Mucosa of descending colon (tissue), 3 donors: ENCODE measurements around the gene CAB39. TPM values are rescaled to one million over a fixed set of nuclear protein-coding genes. Genes with fewer than 3 reads are reported as not detected.

ENCODE experiments used
- ATAC-seq: fragments of 200-7000 bp; cut with Tn5 transposase; one replicate; pipeline ENCODE4 v1.9.1; 2020; ENCODE audit warnings: mild to moderate bottlenecking, moderate library complexity
- DNase-seq, 3 donors: peaks; one replicate each; pipeline ENCODE4 v3.0.0-alpha.2; 2020
- H3K36me3 ChIP-seq: fragments of 200-600 bp; one replicate; pipeline ENCODE4 v1.8.0; 2021; ENCODE audit warnings: low read depth, mild to moderate bottlenecking
- H3K4me1 ChIP-seq: fragments of 200-600 bp; one replicate; pipeline ENCODE4 v1.8.0; 2021; ENCODE audit warnings: low read depth, mild to moderate bottlenecking
- H3K4me3 ChIP-seq: fragments of 200-600 bp; one replicate; pipeline ENCODE4 v1.8.0; 2021; ENCODE audit warnings: mild to moderate bottlenecking
- H3K9me3 ChIP-seq: fragments of 200-600 bp; one replicate; pipeline ENCODE4 v1.8.0; 2021; ENCODE audit warnings: mild to moderate bottlenecking
- intact Hi-C, 2 donors: fragments of 100-400 bp; cut with DNase I in 1 of 2; cut with micrococcal nuclease in 1 of 2; formaldehyde crosslinking; loops; one replicate each; pipeline versions ENCODE4 v1.11.0 to v1.11.1; 2022; cut with DNase I, micrococcal nuclease
- long read RNA-seq, 2 donors: library from polyadenylated mRNA; unstranded; transcript quantifications; one replicate each; pipeline ENCODE4 v2.0.0, GENCODE V29; 2019 to 2021
- total RNA-seq, 3 donors: library from RNA; stranded (reverse); fragmentation: NEBNext Ultra II Directional in 2 of 3; extraction: Animal tissue kit (Norgen Biotek cat#: 25700) in 2 of 3; gene quantifications; one replicate each; pipeline versions ENCODE4 v1.2.1 to v1.2.4, GENCODE V29; 2021 to 2023
- TF ChIP-seq, protein P1 (sequence below): fragments of 200-600 bp; IDR thresholded peaks from one replicate; pipeline ENCODE4 v1.8.0; 2022; ENCODE audit warnings: antibody characterized with exemption, mild to moderate bottlenecking
- donor health status: DM: no; HTN: no; CAD: no; lungs with moderate emphysema.
- donor health status: DM: no; HTN: no; CAD: no.
- donor health status: DM: no; HTN: yes; CAD: no.

The CAB39 gene
- 100 to 1,000 TPM; 112 to 155 (median 115) TPM for total RNA-seq
- long read RNA-seq, donor 1, transcript CAB39-201 (9 exons, 3,826 nt), result major isoform, 179 of 206 reads
- long read RNA-seq, donor 1, partial matches to known transcripts, result 7 of 206 reads
- long read RNA-seq, donor 1, other reads (novel, unspliced or antisense), result 17 of 206 reads
- long read RNA-seq, donor 2, partial matches to known transcripts, result 1 of 4 reads
- long read RNA-seq, donor 2, other reads (novel, unspliced or antisense), result 3 of 4 reads

DNA sequence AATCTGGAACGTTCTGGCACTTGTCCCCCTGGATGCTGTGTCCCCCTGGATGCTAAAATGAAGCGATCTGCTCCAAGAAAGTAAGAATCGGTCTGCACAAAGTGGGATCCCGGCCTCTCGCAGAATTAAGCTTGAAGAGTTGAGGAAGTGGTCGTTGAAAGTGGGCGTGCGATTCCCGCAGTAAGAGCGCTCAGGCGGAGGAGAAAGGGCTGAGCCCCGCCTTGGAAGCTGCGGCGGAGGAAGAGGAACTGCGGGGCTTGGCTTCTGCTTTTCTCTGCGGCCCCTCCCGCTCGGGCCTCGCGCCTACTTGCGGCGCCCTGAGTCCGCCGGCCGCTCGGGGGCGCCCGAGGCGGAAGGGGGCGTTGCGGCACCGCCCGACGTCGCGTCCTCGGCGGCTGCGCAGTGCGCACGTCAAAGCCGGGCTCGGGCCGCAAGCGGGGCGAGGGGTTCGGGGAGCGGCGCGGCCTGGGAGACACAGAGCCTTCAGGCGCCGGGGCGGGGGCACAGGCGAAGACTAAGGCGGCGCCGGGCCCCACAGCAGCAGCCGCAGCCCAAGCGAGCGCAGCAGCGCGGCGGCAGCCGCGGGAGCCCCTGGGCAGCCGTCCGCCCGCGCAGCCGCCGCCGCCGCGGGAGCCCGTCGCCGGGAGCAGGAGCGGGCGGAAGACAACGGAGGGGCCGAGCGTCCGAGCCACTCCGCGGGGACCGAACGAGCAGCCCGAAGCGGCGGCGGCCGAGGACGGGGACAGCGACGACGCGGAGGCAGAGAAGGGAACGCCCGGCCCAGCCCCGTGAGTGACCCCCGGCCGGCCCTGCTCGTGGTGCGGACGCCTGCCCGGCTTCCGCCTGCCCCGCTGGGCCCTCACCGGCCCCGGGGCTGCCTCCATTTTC, at the start of gene CAB39:
TSS of gene CAB39 (plus strand) at position 400 of the 888 bp plus-strand sequence. CDS start 47,160 bp downstream, outside the sequence.
- DNase-seq (peak; percentile 90 to 93 (median 93)), ATAC-seq (peak; percentile 89)
- TF ChIP-seq, protein P1, sequence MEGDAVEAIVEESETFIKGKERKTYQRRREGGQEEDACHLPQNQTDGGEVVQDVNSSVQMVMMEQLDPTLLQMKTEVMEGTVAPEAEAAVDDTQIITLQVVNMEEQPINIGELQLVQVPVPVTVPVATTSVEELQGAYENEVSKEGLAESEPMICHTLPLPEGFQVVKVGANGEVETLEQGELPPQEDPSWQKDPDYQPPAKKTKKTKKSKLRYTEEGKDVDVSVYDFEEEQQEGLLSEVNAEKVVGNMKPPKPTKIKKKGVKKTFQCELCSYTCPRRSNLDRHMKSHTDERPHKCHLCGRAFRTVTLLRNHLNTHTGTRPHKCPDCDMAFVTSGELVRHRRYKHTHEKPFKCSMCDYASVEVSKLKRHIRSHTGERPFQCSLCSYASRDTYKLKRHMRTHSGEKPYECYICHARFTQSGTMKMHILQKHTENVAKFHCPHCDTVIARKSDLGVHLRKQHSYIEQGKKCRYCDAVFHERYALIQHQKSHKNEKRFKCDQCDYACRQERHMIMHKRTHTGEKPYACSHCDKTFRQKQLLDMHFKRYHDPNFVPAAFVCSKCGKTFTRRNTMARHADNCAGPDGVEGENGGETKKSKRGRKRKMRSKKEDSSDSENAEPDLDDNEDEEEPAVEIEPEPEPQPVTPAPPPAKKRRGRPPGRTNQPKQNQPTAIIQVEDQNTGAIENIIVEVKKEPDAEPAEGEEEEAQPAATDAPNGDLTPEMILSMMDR, result peak; percentile 96
- intact Hi-C loops, result loop anchor here in 1 of 2 donors (10.0 kb wide), 1 partner anchor 82 kb away; no protein-coding TSS in a partner anchor
- H3K4me3 ChIP-seq, result peak within 1 kb of the TSS; percentile 99
- H3K4me1 ChIP-seq, result peaks cover 28% of the 10 kb centered on the region
- no peaks in the 10 kb centered on the region for H3K36me3 ChIP-seq
- no peaks in the 10 kb centered on the region for H3K9me3 ChIP-seq

GRCh38 chr2:230664128-230664527, 48.5 kb upstream of the CAB39 start:
- no peak for ATAC-seq
- TF ChIP-seq, protein P1, result no peak

DNA sequence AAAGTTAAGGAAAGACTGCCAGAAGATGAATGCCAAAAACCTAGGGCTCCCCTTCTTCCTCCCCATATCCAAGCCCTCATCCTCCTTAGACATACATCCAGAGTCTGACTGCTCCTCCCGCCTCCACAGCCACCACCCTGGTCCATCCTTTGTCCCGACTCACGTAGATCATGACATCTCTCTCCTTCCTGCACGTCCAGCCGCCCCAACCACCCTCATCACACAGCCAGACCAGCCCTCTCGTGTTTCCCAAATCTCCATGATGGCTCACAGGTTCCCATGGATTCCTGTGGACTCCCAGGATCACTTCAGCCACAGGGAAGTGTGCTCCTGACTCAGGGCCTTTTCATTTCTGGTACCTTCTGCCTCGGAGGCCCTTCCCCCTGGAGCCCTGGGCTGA, 47.8 kb upstream of the CAB39 start:
- peaks cover 18% of the 10 kb centered on the region for H3K4me1 ChIP-seq
- no peak overlapping the region for H3K4me3 ChIP-seq
- TF ChIP-seq, protein P1, result no peak
- no peaks in the 10 kb centered on the region for H3K9me3 ChIP-seq
- ATAC-seq (no peak), DNase-seq (no peak)
- no peaks in the 10 kb centered on the region for H3K36me3 ChIP-seq
- intact Hi-C loops, result no loop called here

More at GRCh38 chr2:230664128-230664527, 48.5 kb upstream of the CAB39 start:
- Histone ChIP-seq H3K4me1 (peaks cover 22% of the 10 kb centered on the region), H3K9me3 (no peaks in the 10 kb centered on the region), H3K4me3 (no peak overlapping the region), H3K36me3 (no peaks in the 10 kb centered on the region)
- DNase-seq, result no peak
- intact Hi-C loops, result no loop called here

DNA sequence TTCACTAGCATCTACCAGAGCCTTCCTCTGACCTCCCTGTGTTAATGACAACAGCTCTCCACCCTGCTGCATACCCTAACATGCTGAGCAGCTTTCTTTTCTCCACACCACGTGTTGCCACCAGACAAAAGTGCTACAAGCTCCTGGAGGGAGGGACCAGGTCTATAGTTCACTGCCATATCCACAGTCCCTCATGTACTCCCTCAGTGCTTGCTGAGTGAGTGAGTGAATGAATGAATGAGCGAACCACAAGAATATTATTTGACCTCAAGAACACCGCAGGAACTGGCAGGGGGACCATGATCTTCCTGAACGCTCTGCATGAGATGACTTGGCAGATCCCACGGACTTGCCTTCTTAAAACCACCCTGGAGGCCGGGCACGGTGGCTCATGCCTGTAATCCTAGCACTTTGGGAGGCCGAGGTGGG, 47.4 kb upstream of the CAB39 start:
- no peak for ATAC-seq
- intact Hi-C loops, result no loop called here

GRCh38 chr2:230666446-230666845, 46.2 kb upstream of the CAB39 start:
- H3K4me3 ChIP-seq, result no peak overlapping the region
- TF ChIP-seq, protein P1, result no peak
- peak in 1 of 3 donors; percentile 50 for DNase-seq
- peak; percentile 70 for ATAC-seq
- H3K9me3 ChIP-seq, result no peaks in the 10 kb centered on the region
- intact Hi-C loops, result no loop called here
- H3K36me3 ChIP-seq, result no peaks in the 10 kb centered on the region
- H3K4me1 ChIP-seq, result peaks cover 18% of the 10 kb centered on the region

More for the DNA sequence above, 47.4 kb upstream of the CAB39 start:
- no peak overlapping the region for H3K4me3 ChIP-seq
- TF ChIP-seq, protein P1, result no peak
- peaks cover 18% of the 10 kb centered on the region for H3K4me1 ChIP-seq
- H3K9me3 ChIP-seq, result no peaks in the 10 kb centered on the region
- no peak for DNase-seq
- no peaks in the 10 kb centered on the region for H3K36me3 ChIP-seq
